Measurements from ENCODE around the gene CASKIN2.

CASKIN2 gene

DNA sequence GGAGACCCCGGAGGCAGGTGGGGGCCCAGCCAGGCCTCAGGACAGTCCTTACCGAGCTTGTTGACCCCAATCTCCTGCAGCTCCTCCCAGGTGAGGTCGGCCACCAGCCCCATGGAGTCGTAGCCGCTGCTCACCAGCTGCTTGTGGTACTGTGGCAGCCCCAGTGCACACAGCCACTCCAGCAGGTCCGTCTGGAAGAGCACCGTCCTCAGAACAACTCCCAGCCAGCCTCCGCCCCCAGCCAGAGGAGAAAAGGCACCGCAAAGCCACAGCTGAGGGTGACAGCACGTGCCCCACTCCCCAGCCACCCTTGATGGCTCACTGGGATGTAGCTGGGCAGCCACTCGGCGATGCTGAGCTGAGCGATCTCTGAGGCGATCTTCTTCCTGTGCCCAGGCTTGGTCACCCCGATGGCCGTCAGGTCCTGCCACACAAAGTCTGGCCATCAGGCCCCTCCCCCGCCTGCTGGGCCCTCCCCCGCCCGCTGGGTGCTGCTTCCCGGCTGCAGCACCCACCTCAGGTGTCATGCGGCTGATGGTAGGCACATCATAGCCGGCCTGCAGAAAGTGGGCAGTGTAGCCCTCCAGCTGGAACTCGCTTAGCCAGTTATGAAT lies 11.9 kb downstream of the CASKIN2 start:
- ATAC-seq: no peak

DNA sequence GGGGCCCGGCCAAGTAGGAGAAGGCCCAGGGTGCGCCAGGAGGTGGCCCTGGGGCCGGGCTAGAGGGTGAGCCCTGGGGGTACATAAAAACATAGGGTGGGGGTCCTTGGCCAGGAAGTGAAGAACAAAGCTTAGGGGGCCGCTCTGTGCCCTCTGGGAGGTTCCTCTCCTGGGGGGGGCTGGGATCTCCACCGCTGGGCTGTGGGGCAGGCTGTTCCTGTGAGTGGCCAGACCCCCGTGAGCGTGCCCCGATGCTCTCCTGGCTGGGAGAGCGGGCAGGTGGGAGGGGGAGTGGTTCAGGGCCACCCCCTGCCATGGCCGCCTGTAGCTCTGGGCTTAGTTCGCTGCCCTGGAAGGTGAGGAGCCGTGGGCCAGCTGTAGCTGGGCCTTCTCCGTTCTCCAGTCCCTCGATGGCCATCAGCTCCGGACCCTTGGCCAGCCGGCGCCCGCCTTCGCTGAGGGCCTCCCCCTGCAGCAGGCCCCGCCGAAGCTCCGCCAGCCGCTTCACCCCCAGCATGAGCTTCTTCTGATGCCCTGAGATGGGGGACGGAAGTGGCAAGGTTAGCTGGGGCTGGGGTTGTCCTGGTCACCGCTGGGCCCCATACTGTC lies 12.5 kb downstream of the CASKIN2 start:
- no peak for ATAC-seq

DNA sequence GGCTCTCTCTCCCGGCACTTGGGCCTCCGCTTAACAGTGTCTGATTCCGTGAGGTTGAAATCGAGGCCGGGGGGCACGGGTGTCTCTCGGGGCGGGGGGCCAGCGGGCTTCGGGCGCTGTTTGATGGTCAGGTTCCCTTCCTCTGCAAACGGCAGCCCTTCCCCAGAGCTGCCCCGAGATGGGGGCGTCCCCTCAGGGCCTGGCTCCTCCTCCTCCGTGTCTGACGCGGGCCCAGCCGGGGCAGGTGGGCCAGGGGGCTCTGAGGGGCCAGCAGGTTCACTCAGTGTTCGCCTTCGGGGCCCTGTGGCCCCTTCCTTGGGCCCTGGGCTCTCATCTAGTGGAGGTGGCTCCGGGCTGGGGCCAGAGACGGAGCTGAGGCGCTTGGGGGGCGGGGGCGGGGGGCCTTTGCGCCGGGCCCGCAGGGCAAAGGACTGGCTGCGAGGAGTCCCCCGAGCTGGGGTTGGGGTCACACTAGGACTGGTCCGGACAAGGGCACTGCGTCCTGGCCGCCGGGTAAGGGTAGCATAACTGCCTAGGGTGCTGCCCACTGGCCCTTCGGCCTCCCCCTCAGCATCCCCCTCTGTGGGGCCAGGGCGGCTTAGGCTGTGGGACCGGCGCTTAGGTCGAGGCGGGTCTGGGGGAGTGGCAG lies 13.1 kb downstream of the CASKIN2 start:
- no peak for ATAC-seq

DNA sequence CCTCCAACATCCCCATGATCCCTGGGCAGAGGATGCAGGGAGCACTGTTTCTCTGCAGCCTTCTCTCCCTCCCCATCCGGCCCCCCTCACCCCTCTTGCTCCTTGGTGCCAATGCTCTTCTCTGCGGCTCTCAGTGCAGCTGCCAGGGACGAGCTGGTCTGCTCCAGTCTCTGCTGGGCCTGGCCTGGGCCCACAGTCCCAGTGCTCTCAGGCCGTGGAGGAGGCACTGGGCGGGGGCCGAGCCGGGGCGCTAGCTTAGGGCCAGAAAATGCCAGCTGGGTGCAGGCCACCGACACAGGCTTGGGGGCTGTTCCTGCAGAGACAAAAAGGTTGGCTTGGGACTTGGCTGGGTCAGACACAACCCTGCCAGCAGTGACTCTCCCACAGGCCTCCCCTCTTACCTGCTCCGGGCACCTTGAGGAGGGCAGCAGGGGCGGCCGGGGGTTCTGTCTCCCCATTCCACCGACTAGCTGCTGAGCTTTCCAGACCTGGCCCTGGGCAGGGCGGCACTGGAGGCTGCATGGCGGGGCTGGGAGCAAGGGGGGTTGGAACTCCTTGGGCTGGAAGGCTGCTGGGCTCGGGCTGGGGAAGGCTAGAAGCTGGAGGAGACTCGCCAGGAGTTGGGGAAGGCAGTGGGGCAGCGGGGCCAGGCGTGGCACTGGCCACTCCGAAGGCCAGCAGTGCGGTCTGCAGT lies 13.8 kb downstream of the CASKIN2 start:
- ATAC-seq: no peak

DNA sequence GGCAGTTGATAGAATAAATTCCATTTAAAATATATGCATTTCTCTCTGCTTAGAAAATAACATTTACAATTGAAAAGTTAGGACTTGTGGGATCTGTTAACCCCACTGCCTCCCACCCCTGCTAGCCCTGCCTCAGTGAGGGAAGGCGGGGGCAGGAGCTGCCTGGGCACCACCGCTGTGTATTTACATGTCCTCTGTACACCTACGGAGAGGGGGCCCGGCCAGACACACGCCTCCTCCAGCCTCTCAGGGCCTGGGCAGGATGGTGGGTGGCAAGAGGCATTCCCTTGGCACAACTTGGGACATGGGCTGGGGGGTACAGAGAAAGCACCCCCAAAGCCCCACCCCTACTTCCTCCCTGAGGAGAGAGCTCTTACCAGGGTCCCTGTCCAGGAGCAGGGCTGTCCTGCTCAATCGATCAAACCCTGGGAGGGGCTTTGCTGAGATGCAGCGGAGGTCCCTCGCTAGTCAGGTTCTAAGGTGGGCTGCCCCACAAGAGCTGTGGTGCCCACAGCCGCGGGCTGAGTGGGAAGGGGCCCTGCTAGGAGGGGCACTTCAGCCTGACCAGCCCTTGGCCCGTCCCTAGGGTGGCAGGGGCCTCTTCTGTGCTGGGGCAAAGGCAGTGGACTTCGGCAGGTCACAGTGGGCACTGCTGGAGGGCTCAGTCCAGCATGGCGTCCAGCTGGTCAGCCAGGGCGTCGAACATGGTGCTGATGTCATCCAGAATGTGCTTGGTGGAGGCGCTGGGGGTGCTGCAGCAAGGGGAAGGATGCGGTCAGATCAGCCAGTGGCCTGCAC lies 14.7 kb downstream of the CASKIN2 start:
- no peak for ATAC-seq

DNA sequence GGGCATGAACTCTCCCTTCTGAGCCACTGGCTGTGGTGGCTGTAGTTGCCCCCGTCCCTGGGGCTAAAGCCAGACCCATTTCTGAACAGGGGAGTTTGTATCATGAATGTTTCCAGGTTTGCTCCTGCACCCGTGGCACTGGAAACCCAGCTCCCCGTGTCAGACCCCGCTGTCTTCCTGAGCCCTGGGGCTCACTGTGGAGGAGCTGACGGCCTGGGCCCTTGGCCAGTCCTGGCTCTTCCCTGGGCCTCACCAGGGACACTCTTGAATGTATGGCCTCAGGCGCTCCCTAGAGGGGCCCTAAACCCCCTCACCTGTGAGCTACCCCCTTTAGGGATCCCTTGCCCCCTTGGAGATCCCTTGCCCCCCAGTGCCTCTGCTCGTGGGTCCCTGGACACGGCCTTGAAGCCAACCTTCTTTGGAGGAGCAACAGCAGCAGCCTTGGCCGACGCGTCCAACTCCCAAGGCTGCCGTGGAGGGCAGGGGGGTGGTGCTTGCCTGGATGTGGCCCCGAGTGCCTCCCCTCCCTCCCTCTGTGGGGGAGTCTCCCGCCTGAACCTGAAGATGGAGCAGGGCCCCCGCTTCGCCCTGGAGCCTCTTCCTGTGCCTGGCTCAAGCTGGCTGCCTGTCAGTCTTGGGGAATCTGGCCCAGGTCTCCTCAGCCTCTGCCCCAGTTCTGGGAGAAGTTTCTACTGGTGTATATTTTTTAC lies 15.9 kb downstream of the CASKIN2 start:
- ATAC-seq: no peak

DNA sequence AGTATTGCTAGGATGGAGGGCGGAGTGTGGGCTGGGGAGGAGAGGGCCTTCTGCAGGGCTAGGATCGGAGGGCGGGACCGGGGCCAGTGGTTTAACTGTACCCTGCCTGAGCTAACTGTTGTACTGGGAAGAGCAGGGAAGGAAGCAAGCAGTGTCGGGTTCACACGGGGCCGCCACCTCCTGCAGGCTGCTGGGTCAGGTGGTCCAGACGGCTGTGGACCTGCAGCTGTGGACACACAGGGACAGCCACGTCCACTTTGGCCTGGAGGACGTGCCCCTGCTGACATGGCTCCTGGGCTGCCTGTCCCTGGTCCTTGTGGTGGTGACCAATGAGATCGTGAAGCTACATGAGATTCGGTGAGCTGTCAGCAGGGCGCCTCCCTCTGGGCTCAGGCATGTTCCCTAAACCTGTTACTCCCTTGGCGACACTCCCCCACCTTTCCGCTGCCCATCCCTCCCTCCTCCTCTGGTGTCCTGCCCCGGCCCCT lies 16.6 kb downstream of the CASKIN2 start:
- no peak for ATAC-seq

DNA sequence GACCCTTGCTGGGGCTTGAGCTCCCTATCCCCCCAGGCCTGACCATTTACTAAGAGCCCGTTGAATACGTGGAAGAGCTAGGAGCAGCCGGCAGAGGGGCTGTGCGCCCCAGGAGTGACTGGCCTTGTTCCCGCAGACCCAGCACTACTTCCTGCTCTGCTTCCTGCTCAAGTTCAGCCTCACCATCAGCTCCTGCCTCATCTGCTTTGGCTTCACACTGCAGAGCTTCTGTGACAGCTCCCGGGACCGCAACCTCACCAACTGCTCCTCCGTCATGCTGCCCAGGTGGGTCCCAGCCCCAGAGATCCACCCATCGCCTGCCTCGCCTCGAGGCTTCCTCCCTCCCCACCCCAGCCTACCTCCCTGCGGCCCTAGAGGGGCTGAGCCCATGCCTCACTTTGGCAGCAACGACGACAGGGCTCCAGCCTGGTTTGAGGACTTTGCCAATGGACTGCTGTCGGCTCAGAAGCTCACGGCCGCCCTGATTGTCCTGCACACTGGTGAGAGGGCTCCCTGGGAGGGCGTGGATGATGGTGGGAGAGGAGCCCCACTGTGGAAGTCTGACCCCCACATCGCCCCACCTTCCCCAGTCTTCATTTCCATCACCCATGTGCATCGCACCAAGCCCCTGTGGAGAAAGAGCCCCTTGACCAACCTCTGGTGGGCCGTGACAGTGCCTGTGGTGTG lies 17.2 kb downstream of the CASKIN2 start:
- no peak for ATAC-seq

DNA sequence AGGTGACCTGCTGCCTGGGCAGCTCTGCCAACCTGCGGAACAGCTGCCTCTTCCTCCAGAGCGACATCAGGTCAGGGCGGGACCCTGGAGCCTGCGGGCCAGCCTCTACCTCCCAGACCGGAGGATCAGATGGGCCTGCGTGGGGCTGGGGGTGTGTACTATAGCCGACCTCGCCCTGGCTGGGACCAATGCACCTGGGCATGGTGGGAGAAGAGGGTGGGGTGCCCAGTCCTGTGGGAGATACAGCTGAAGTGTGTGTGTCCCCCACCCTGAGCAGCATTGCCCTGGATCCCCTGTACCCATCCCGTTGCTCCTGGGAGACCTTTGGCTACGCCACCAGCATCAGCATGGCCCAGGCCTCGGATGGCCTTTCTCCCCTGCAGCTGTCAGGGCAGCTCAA lies 19.3 kb downstream of the CASKIN2 start:
- ATAC-seq: no peak

DNA sequence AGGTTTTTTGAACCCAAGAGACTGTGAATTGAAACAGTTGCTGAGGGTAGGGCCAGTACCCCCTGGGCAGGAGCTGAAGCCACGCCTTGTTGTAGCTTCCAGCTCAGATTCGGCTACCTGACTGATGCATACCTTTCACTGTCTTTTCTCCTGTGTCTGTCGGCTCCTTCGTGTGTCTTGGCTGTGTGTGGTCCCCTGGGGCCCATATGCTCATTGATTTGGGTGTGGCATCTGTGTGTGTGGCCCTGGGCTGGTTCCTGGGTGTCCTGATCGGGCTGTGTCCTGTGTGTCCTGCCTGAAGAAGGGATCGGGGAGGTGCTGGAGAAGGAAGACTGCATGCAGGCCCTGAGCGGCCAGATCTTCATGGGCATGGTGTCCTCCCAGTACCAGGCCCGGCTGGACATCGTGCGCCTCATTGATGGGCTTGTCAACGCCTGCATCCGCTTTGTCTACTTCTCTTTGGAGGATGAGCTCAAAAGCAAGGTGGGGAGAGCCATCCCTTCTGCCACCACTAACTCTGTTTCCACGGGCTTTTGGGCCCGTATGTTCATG lies 20.9 kb downstream of the CASKIN2 start:
- no peak for ATAC-seq

DNA sequence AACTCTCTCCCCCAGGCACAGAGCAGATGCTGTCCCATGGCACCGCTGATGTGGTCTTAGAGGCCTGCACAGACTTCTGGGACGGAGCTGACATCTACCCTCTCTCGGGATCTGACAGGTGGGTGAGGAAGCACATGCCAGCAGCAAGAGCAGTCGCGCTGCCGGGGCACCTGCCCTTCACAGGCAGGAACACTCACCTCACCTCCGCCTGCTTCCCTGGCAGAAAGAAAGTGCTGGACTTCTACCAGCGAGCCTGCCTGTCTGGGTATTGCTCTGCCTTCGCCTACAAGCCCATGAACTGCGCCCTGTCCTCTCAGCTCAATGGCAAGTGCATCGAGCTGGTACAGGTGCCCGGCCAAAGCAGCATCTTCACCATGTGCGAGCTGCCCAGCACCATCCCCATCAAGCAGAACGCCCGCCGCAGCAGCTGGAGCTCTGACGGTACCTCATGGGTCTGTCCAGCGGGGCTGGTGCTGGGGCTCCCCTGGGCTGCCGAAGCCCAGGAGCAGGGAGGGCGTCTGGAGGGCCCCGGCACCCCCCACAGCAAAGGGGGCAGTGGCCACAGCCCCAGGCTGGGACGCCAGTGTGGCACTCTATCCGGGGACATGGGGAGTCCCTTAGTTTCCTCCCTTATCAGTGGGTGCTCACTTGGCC lies 21.7 kb downstream of the CASKIN2 start:
- ATAC-seq: no peak

DNA sequence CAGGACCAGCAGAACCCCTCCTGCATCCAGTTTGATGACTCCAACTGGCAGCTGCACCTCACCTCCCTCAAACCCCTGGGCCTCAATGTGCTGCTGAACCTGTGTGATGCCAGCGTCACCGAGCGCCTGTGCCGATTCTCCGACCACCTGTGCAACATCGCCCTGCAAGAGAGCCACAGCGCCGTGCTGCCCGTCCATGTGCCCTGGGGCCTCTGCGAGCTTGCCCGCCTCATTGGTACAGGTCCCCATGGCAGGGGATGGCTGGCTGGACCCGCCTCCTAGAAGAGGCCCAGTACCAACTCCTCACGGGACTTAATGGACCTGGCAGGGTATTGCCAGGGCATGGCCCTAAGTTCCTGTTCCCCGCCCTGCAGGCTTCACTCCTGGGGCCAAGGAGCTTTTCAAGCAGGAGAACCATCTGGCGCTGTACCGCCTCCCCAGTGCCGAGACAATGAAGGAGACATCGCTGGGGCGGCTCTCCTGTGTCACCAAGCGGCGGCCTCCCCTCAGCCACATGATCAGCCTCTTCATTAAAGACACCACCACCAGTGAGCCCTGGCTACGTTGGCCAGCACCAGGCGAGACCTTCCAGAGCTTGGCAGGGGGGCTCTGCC lies 22.7 kb downstream of the CASKIN2 start:
- ATAC-seq: no peak

DNA sequence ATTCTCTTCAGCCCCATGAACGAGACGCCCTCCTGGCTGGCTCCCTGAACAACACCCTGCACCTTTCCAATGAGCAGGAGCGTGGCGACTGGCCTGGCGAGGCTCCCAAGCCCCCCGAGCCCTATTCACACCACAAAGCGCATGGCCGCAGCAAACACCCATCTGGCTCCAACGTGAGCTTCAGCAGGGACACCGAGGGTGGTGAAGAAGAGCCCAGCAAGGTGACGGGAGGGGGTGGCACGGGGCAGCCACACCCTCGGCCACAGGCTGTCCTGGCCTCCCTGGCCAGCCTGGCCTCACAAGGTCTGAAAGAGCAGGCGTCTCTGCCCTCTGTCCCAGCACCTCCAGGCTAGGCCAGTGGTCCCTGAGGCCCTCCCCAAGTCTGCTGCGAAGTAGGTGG lies 23.7 kb downstream of the CASKIN2 start:
- no peak for ATAC-seq

DNA sequence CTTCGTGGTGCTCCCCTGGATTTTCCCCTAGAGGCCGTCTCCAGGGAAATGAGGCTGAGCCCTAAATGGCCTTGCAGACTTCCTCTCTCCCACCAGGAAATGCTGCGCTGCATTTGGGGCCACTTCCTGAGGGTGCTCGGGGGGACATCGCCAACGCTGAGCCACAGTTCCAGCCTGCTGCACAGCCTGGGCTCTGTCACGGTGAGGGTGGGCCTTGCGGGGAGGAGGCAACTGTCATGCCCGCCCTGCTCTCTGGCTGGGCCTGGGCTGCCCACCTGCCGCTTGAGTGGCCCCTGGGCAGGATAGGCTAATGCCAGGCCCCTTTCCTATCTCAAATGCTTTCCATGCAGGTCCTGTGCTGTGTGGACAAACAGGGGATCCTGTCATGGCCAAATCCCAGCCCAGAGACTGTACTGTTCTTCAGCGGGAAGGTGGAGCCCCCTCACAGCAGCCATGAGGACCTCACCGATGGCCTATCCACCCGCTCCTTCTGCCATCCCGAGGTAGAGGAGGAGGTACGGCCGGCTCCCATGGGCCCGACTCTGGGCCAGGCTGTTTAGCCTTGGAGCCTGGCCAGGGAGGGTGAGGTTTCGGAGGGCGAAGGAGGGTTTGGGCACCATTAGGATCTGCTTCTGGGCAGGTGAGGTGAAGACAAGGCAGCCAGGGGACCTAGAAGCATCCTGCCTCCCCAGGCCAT lies 24.2 kb downstream of the CASKIN2 start:
- no peak for ATAC-seq

DNA sequence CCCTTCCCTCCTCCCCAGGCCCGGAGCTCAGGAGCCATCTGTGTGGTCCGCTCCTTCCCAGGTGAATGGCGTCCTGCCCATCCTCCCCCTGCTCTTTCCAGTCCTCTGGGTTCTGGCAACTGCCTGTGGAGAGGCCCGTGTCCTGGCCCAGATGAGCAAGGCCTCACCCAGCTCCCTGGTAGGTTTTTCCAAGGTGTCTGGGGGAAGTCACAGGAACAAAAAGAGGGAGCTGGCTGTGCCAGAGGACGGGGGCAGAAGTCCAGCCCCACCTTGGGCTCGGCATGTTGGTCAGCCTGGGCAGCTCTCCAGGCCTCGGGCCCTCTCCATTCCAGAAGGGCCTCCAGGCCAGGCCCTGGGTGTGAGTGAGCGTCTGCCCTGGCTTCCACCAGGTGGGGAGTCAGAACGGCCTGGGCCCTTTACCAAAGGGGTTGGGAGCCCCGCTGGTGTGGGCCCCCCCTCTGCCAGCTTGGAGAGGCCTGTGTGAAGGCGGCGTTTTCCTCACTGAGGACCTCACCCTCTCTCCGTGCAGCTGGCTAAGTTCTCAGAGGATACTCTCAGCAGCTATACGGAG lies 25.1 kb downstream of the CASKIN2 start:
- no peak for ATAC-seq

DNA sequence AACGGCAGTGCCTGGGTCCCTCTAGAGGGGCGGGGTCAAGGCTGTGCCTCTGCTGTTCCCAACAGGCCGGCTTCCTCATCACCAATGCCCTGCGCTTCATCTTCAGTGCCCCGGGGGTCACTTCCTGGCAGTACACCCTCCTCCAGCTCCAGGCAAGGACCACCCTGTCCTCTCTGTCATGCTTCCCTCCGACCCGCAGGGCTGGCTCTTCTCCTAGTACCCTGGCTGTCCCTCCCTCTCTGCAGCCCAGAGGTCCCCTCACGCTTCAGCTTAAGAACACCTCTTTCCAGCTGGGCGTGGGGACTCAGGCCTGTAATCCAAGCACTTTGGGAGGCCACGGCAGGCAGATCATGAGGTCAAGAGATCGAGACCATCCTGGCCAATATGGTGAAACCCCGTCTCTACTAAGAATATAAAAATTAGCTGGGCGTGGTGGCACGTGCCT lies 25.8 kb downstream of the CASKIN2 start:
- no peak for ATAC-seq

DNA sequence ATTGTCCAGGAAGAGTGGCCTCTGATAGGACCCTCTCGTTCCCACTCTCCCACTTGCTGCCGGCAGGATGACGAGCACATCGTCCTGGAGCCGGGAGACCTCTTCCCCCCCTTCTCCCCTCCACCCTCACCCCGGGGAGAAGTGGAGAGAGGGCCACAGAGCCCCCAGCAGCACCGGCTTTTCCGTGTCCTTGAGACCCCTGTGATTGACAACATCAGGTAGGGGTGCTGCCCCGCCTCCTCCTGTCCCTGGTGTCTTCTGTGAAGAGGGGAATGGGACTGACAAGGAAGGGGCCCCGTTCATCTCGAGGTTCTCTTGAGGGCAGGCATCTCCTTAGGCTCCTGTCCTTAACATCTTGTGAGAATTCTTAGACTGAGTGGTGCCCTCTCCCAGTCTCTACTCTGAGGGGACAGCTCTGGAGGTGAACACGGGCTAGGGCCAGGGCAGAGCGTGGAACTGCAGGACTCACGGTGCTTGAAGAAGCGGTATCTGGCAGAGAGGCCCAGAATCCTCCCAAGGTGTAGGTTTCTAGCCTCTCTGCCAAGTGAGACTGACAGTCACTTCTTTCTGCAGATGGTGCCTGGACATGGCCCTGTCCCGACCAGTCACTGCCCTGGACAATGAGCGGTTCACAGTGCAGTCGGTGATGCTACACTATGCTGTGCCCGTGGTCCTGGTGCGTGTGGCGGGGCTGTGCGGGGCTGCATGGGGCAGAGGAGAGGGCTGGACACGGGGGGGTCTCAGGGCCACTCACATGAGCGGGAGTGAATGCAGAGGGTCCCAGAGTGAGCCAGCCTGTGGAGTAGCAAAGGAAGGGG lies 26.4 kb downstream of the CASKIN2 start:
- ATAC-seq: no peak
